Left lobe of liver (tissue), 2 donors: ENCODE measurements around the gene PHKG2. TPM values are rescaled to one million over a fixed set of nuclear protein-coding genes. Genes with fewer than 3 reads are reported as not detected.

Source experiments
- ATAC-seq: fragments of 200-7000 bp; cut with Tn5 transposase; one replicate; pipeline ENCODE4 v1.9.1; 2020; ENCODE audit warnings: mild to moderate bottlenecking, moderate library complexity
- DNase-seq: peaks from one replicate; pipeline ENCODE4 v3.0.0-alpha.2; 2020; ENCODE audit warnings: low spot score
- total RNA-seq: library from RNA; stranded (reverse); gene quantifications from one replicate; pipeline ENCODE4 v1.2.1, GENCODE V29; 2021
- donor health status: DM: no; HTN: no; CAD: no; lungs with moderate emphysema.
- donor health status: DM: no; HTN: yes; CAD: no.

The PHKG2 gene
- total RNA-seq, 1 donor from 2014 or later = 23.0 TPM

GRCh38 chr16:30753596-30753995, 5.4 kb downstream of the PHKG2 start:
- DNase-seq = no peak
- ATAC-seq = peak; percentile 16

- DNase-seq (no peak), ATAC-seq (no peak)
Observed at GRCh38 chr16:30755955-30756780, 7.9 kb downstream of the PHKG2 start.

- ATAC-seq = no peak
- no peak for DNase-seq
Observed at GRCh38 chr16:30756781-30757100, 8.5 kb downstream of the PHKG2 start.

GRCh38 chr16:30757316-30757715, 9.1 kb downstream of the PHKG2 start:
- no peak for DNase-seq
- no peak for ATAC-seq

GRCh38 chr16:30758988-30759491, 10.8 kb downstream of the PHKG2 start:
- ATAC-seq (no peak), DNase-seq (no peak)

- ATAC-seq = no peak
- DNase-seq = no peak
Observed at GRCh38 chr16:30760001-30760559, 11.9 kb downstream of the PHKG2 start.

- no peak for DNase-seq
- no peak for ATAC-seq
Observed at GRCh38 chr16:30760577-30761426, 12.6 kb downstream of the PHKG2 start.

GRCh38 chr16:30761427-30761927, 13.3 kb downstream of the PHKG2 start:
- DNase-seq (no peak), ATAC-seq (peak; percentile 41)

- ATAC-seq (peak; percentile 94), DNase-seq (peak; percentile 98)
Observed at GRCh38 chr16:30761928-30762902, 14.0 kb downstream of the PHKG2 start, which contains the start of the genes CFAP119 and RNF40. Gene CFAP119, minus strand, starts transcription at chr16:30762062. Its CDS starts 314 bp downstream, at chr16:30761748. Gene RNF40, plus strand, starts transcription at chr16:30762322. Its CDS starts 224 bp downstream, at chr16:30762546.

GRCh38 chr16:30762991-30763725, 14.9 kb downstream of the PHKG2 start:
- ATAC-seq (no peak), DNase-seq (no peak)

- ATAC-seq (no peak), DNase-seq (no peak)
Observed at GRCh38 chr16:30764086-30764485, 15.9 kb downstream of the PHKG2 start.

GRCh38 chr16:30764816-30765465, 16.7 kb downstream of the PHKG2 start:
- no peak for ATAC-seq
- no peak for DNase-seq

GRCh38 chr16:30766206-30766932, 18.1 kb downstream of the PHKG2 start:
- no peak for DNase-seq

GRCh38 chr16:30766933-30767284, 18.7 kb downstream of the PHKG2 start:
- no peak for DNase-seq
- no peak for ATAC-seq

More at GRCh38 chr16:30766206-30766932, 18.1 kb downstream of the PHKG2 start:
- ATAC-seq = no peak

GRCh38 chr16:30767767-30768465, 19.7 kb downstream of the PHKG2 start:
- DNase-seq = no peak
- no peak for ATAC-seq

GRCh38 chr16:30768583-30769181, 20.5 kb downstream of the PHKG2 start:
- no peak for ATAC-seq
- DNase-seq = no peak
